K562 (cell line): ENCODE measurements around the gene ZNF213. TPM values are rescaled to one million over a fixed set of nuclear protein-coding genes. Genes with fewer than 3 reads are reported as not detected.
A peak's percentile ranks its signal among the peaks of the same experiment; 100 is the strongest.

Source experiments
- BDP1 ChIP-seq: IDR thresholded peaks from 3 replicates; pipeline ENCODE4 v1.6.1; 2011; ENCODE audit not compliant: insufficient read length, insufficient read depth
- CBX3 ChIP-seq, 2 experiments: IDR thresholded peaks; 1 replicate in 1 of 2; 2 replicates in 1 of 2; pipeline ENCODE4 v1.6.1; 2012; ENCODE audit warnings: inconsistent platforms in 2 of 2, low read length in 2 of 2, borderline replicate concordance in 1 of 2, control low read depth in 1 of 2
- CHCHD3 ChIP-seq: fragments of 250-450 bp; sonication (Bioruptor Pico); IDR thresholded peaks from 2 replicates; pipeline ENCODE4 v2.1.2; 2022; ENCODE audit warnings: mild to moderate bottlenecking
- EGR1 ChIP-seq: fragments of 450-650 bp; conservative IDR thresholded peaks from 2 replicates; pipeline ENCODE4 v1.6.1; 2017; ENCODE audit warnings: mild to moderate bottlenecking
- EWSR1 ChIP-seq: fragments of 450-650 bp; IDR thresholded peaks from 2 replicates; pipeline ENCODE4 v1.6.1; 2018; ENCODE audit warnings: borderline replicate concordance, mild to moderate bottlenecking, low read depth, moderate library complexity; ENCODE audit not compliant: partially characterized antibody
- HBP1 ChIP-seq: fragments of 450-650 bp; formaldehyde crosslinking; IDR thresholded peaks from 2 replicates; pipeline ENCODE4 v1.4.0; 2022; ENCODE audit warnings: missing genetic modification characterization
- MYC ChIP-seq, 2 experiments: fragments of 250-450 bp in 1 of 2; sonication (Bioruptor Pico) in 1 of 2; IDR thresholded peaks; 2 replicates each; pipeline versions ENCODE4 v1.5.1 to v1.6.1; 2012 to 2021; ENCODE audit warnings: low read depth in 2 of 2, borderline replicate concordance in 1 of 2, improper control_type of control experiment in 1 of 2, low read length in 1 of 2, mild to moderate bottlenecking in 1 of 2, moderate library complexity in 1 of 2
- NR3C1 ChIP-seq: sonication (generic); formaldehyde crosslinking; IDR thresholded peaks from 2 replicates; pipeline ENCODE4 v1.8.1; 2022; ENCODE audit warnings: missing genetic modification reagents
- POLR2H ChIP-seq: IDR thresholded peaks from 2 replicates; pipeline ENCODE4 v1.6.1; 2016; ENCODE audit warnings: missing genetic modification characterization, low read depth, mild to moderate bottlenecking, control low read depth, missing compliant biosample characterization, moderate library complexity
- POLR3A ChIP-seq: IDR thresholded peaks from 2 replicates; pipeline ENCODE4 v1.6.1; 2011; ENCODE audit warnings: borderline replicate concordance, mild to moderate bottlenecking, moderate library complexity; ENCODE audit not compliant: insufficient read length, insufficient read depth; ENCODE audit errors: extremely low read depth
- ZNF282 ChIP-seq: sonication (generic); formaldehyde crosslinking; IDR thresholded peaks from 2 replicates; pipeline ENCODE4 v1.8.1; 2023; ENCODE audit warnings: missing genetic modification reagents
- ZNF76 ChIP-seq: fragments of 250-450 bp; sonication (Bioruptor Pico); IDR thresholded peaks from 2 replicates; pipeline ENCODE4 v1.4.0; 2020; ENCODE audit warnings: mild to moderate bottlenecking, moderate library complexity, borderline replicate concordance
- ZNF785 ChIP-seq: fragments of 250-450 bp; sonication (Bioruptor Pico); IDR thresholded peaks from 2 replicates; pipeline ENCODE4 v1.4.0; 2020; ENCODE audit warnings: mild to moderate bottlenecking
- polyA plus RNA-seq, 8 experiments: library from polyadenylated mRNA; depleted of rRNA in 4 of 8; stranded (reverse) in 5 of 8; unstranded in 3 of 8; fragments of >200 nt; fragmentation: Nextera tagmentation in 2 of 8; fragmentation: Illumina TruSeq in 1 of 8; extraction: Ambion mirVana in 2 of 8; extraction: Trizol in 1 of 8; gene quantifications; 2 replicates each; pipeline versions ENCODE4 v1.2.1 to v1.2.3, GENCODE V29; 2011 to 2014; ENCODE audit warnings: inconsistent platforms in 1 of 8, missing spikeins in 1 of 8
- total RNA-seq, 7 experiments: library from RNA; depleted of rRNA in 6 of 7; stranded (reverse); fragments of >200 nt in 6 of 7; fragmentation: Illumina TruSeq in 2 of 7; extraction: Trizol in 2 of 7; gene quantifications; 2 replicates each; pipeline versions ENCODE4 v1.2.1 to v1.2.3, GENCODE V29; 2011 to 2021; ENCODE audit warnings: low replicate concordance in 1 of 7
- TF ChIP-seq, protein P1 (sequence below), 2 experiments: fragments of 450-650 bp in 1 of 2; sonication (generic) in 1 of 2; formaldehyde crosslinking in 1 of 2; IDR thresholded peaks; 2 replicates each; pipeline versions ENCODE4 v1.7.1 to v1.9.0; 2016 to 2022; ENCODE audit warnings: inconsistent platforms in 1 of 2, mild to moderate bottlenecking in 1 of 2, missing genetic modification reagents in 1 of 2
- TF ChIP-seq, protein P2 (sequence below): fragments of 250-450 bp; sonication (Bioruptor Pico); IDR thresholded peaks from 2 replicates; pipeline ENCODE4 v1.4.0; 2020

The ZNF213 gene
- total and polyA plus RNA-seq, 9 of the 15 experiments (the other 6 are each of a cell fraction or from before 2014, with no cell fraction given) = 0.49 to 10.0 (median 1.8) TPM

DNA sequence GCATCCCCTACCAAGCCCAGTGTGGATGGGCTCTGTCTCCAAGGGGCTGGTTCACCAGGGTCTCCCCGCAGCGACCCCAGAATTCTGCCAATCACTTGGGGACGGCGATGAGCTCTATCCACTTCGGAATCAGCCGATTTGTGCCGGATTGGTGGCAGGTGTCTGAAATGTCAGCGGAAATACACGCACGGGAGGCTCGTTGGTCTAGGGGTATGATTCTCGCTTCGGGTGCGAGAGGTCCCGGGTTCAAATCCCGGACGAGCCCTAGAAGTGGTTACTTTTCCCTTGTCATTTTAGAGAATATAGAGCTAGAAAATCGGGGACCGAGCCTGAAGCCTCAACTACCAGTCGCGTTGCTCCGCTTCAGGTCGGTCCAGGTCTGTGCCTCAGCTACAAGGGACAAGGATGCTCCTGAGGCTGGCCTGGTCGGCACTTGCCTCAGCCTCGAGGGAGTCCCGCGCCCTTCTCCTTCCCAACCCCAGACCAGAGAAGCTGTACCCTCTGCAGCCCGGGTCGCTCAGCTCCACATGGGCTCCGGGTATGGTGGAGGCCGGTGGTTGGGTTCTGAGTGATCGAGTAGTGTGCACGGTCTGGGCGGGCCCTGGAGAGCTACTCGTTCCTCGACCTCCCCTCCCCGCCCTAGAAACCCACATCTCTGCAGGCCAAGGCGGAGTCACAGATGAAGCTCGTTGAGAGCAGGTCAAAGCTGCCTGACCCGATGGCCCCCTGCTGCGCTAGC, 37.2 kb downstream of the ZNF213 start (continued):
- peak; percentile 80 for TF ChIP-seq POLR3A
- TF ChIP-seq, protein P1, sequence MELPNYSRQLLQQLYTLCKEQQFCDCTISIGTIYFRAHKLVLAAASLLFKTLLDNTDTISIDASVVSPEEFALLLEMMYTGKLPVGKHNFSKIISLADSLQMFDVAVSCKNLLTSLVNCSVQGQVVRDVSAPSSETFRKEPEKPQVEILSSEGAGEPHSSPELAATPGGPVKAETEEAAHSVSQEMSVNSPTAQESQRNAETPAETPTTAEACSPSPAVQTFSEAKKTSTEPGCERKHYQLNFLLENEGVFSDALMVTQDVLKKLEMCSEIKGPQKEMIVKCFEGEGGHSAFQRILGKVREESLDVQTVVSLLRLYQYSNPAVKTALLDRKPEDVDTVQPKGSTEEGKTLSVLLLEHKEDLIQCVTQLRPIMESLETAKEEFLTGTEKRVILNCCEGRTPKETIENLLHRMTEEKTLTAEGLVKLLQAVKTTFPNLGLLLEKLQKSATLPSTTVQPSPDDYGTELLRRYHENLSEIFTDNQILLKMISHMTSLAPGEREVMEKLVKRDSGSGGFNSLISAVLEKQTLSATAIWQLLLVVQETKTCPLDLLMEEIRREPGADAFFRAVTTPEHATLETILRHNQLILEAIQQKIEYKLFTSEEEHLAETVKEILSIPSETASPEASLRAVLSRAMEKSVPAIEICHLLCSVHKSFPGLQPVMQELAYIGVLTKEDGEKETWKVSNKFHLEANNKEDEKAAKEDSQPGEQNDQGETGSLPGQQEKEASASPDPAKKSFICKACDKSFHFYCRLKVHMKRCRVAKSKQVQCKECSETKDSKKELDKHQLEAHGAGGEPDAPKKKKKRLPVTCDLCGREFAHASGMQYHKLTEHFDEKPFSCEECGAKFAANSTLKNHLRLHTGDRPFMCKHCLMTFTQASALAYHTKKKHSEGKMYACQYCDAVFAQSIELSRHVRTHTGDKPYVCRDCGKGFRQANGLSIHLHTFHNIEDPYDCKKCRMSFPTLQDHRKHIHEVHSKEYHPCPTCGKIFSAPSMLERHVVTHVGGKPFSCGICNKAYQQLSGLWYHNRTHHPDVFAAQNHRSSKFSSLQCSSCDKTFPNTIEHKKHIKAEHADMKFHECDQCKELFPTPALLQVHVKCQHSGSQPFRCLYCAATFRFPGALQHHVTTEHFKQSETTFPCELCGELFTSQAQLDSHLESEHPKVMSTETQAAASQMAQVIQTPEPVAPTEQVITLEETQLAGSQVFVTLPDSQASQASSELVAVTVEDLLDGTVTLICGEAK (IDR thresholded peaks at IDR 0.05) = peak; percentile 56
- TF ChIP-seq, protein P1 (CRISPR knock-in tag; IDR thresholded peaks at IDR 0.05) = no peak
- 0 out of 2 replicates have a peak, but pooled peaks have one; percentile 12 for TF ChIP-seq MYC (IDR thresholded peaks at IDR 0.05; ENCODE audit: low read depth, low read length)
- TF ChIP-seq MYC (CRISPR knock-in tag; IDR thresholded peaks at IDR 0.05; ENCODE audit: borderline replicate concordance, low read depth) = no peak
- no peak for TF ChIP-seq NR3C1 (CRISPR knock-in tag)
- no peak for TF ChIP-seq EWSR1
- TF ChIP-seq ZNF785 (CRISPR knock-in tag) = no peak
- no peak for TF ChIP-seq ZNF76 (CRISPR knock-in tag)
- TF ChIP-seq CHCHD3 (CRISPR knock-in tag) = no peak
- no peak; a peak in 1 of 3 replicates for TF ChIP-seq CBX3 (IDR thresholded peaks at IDR 0.05; ENCODE audit: borderline replicate concordance in 1 of 2, low read length in 2 of 2)
- TF ChIP-seq, protein P2, sequence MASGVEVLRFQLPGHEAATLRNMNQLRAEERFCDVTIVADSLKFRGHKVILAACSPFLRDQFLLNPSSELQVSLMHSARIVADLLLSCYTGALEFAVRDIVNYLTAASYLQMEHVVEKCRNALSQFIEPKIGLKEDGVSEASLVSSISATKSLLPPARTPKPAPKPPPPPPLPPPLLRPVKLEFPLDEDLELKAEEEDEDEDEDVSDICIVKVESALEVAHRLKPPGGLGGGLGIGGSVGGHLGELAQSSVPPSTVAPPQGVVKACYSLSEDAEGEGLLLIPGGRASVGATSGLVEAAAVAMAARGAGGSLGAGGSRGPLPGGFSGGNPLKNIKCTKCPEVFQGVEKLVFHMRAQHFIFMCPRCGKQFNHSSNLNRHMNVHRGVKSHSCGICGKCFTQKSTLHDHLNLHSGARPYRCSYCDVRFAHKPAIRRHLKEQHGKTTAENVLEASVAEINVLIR = no peak
- no peak for TF ChIP-seq HBP1 (CRISPR knock-in tag)
- no peak for TF ChIP-seq ZNF282
- peak; percentile 28 for TF ChIP-seq BDP1
- TF ChIP-seq EGR1 = no peak
- peak; percentile 95 for TF ChIP-seq POLR2H (tag)
